ENCODE measurements around the gene COBL. TPM values are rescaled to one million over a fixed set of nuclear protein-coding genes. Genes with fewer than 3 reads are reported as not detected.

The COBL gene
- total RNA-seq, 1 experiment from 2014 or later: 7.6 TPM

- DNase-seq (ENCODE audit: low spot score): no peak
These were observed 192.3 kb downstream of the COBL start for GRCh38 chr7:51124321-51124720.

DNA sequence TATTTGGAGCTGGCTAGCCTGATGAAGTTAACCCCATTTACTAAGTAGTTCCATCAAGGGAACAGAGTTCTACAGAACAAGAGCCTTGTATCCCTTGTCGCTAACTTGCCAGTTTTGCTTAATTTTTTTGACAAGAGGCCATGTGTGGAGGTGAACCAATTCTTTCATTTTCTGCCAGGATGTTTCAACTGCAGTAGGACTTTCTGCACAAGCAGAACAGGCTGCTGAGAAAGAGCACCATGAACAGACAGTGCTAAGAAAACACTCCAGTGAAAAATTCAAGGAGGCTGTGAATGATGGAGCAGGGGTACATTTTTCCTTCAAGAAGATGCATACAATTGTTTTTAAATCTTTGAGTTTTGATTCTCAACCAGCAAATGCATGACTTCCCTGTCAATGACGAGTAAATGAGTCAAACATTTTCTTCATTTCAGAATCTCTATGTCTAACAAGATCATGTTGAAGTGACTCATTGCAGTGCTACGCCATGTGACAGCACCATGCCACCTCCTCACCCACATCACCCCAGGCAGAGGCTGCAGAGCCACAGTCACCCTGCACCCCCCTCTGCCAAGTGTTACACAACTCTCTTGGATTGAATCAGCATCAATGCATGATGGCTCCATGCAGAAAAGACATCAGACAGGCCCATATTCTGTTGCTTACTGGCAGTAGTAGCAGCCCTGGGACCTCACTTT is 193.1 kb downstream of the COBL start:
- DNase-seq (ENCODE audit: low spot score): peak; percentile 44

- DNase-seq (ENCODE audit: low spot score): no peak
These were observed 194.6 kb downstream of the COBL start for GRCh38 chr7:51121931-51122425.

DNA sequence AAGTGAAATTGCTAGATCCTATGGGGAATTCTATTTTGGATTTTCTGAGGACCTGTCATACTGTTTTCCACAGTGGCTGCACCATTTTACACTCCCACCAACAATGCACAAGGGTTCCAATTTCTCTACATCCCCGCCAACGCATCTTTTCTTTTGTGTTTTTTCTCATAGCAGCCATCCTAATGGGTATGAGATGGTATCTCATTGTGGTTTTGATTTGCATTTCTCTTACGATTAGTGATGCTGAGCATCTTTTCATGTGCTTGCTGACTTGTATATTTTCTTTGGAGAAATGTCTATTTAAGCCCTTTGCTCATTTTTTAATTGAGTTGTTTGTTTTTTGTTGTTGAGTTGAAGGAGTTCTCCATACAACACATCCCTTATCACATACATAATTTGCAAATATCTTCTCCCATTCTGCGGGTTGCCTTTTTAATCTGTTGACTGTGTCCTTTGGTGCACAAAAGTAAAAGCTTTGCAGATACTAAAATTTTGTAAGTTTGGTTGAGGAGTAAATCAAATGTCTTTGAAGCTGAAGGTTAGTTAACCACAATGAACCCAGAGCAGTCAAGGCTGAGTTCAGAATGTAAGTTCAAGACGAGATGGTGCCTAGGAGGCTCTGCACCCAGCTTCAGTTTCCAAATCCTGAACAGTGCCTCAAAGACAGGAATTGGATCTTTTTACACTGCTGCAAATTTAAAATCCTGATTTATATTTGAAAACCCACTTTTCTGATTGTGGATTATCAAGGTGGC is 195.4 kb downstream of the COBL start:
- no peak for DNase-seq (ENCODE audit: low spot score)

DNA sequence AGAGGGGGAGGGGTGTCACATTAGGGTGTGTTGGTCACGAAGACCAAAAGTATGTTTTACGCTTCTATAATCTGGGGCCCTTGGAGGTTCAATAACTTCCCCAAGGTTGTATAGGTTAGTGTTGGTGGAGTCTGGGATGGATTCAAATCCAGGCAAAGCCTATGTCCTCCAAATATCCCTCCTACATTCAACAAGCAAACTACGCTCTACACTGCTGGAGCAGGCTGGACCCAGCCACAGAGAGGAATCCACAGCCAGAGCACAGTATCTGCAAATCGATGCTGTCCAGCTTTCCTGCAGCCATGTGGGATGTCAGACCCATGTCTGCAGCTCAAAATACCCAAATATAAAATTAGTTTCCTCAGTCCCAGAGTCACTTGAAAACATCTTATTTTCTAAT is 198.0 kb downstream of the COBL start:
- no peak for DNase-seq (ENCODE audit: low spot score)

- no peak for DNase-seq (ENCODE audit: low spot score)
These were observed 202.1 kb downstream of the COBL start for GRCh38 chr7:51114501-51114900.

DNA sequence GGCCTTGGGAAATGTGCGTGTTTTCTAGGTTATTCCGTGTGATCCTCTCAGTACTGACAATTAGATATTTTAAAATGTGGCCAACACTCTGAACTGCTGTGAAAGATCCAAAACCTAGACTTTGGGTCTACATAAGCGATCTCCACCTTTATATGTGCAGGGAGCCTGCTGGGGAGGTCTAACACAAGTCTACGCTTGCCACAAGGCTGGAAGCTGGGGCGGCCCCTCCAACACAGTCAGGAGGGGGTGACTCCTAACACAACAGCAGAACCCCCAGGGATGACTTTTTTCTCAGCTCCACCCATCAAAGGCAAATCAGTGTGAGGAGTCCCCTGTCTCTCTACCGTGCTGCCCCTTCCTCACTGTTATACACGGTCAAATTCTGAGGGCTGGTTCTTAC is 202.6 kb downstream of the COBL start:
- DNase-seq (ENCODE audit: low spot score): no peak

- no peak for DNase-seq (ENCODE audit: low spot score)
These were observed 203.0 kb downstream of the COBL start for GRCh38 chr7:51113560-51113959.

DNA sequence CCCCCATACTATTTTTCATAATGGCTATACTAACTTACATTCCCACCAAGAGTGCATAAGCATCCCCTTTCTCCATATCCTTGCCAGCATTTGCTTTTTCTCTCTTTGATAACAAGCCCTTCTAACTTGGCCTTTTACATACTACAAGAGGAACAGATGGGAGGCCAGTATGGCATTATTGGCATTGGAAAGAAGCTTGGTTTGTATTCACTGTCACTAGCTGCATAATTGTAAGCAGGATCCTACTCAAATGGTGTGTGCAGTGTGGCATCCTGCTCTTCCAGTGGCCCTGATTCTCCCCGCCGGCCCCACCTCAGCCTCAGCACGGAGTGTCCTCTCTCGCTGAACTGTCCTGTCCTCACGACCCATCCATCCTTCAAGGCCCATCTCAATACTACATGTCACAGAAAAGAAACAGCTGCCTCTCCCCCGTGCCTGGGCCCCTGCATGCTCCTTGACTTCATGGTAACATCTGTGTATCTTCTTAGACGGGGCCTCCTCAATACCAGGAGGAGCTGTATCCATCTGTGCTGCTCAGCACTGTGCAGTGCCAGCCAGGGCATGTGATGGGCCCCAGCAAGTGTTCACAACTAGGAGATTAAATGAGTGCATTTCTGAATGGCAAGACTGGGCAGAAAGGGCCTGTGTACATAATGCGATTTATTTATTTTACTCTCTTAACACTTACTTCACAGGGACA is 205.2 kb downstream of the COBL start:
- DNase-seq (ENCODE audit: low spot score): no peak

GRCh38 chr7:51108134-51108533 is 208.5 kb downstream of the COBL start:
- DNase-seq (ENCODE audit: low spot score): no peak

- no peak for DNase-seq (ENCODE audit: low spot score)
These were observed 212.3 kb downstream of the COBL start for GRCh38 chr7:51104278-51104677.

GRCh38 chr7:51103718-51104117 is 212.9 kb downstream of the COBL start:
- DNase-seq (ENCODE audit: low spot score): no peak

GRCh38 chr7:51102828-51103227 is 213.8 kb downstream of the COBL start:
- no peak for DNase-seq (ENCODE audit: low spot score)

- DNase-seq (ENCODE audit: low spot score): no peak
These were observed 215.4 kb downstream of the COBL start for GRCh38 chr7:51101111-51101757.

DNA sequence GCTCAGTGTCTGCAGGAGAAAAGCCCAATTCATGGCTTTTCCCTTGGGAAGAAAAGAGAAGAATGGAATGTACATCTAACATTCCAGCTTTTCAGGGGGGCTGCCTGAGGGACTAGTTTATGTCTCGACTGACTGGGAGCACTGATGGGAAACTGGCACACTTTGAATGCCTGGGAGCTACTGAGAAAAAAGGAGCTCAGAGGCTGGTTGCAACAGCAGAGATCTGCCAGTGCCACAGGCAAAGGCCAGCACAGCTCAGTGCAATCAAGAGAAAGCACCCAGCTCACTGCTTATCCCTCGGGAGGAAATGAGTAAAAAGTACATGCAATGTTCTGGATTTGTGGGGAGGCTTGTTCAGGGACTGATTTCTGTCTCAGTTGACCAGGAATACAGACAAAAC is 226.2 kb downstream of the COBL start:
- DNase-seq (ENCODE audit: low spot score): no peak

DNA sequence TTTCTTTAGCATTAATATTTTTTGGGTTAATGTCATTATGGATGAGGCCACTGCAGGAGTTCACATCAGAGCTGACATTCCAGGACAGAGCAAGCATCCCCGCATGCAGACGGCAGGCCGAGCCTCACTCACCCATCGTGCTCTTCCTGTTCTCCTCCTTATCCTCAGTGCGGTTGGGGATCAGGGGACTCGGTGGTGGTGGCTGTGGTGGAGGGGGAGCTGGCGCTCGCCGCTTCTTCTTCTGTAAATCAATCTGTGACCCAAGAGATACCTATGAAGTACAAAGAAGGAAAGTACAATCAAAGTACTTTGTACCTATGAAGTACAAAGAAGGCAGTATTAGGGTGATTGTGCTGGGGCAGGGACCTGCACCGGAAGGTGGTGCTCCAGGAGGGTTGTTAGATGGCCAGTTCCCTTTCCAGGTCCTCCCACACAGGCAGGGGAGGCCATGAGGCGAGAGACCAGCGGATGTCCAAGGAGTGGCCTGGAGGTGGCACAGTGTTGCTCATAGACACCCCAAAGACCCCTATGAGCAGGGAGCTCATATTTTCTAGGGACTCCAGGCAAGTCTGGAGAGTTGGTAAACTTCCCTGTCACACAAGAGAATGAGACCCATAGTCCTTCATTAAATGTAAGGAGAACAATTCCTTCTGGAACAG is 231.4 kb downstream of the COBL start:
- DNase-seq (ENCODE audit: low spot score): no peak

- no peak for DNase-seq (ENCODE audit: low spot score)
These were observed 232.5 kb downstream of the COBL start for GRCh38 chr7:51084121-51084520.

DNA sequence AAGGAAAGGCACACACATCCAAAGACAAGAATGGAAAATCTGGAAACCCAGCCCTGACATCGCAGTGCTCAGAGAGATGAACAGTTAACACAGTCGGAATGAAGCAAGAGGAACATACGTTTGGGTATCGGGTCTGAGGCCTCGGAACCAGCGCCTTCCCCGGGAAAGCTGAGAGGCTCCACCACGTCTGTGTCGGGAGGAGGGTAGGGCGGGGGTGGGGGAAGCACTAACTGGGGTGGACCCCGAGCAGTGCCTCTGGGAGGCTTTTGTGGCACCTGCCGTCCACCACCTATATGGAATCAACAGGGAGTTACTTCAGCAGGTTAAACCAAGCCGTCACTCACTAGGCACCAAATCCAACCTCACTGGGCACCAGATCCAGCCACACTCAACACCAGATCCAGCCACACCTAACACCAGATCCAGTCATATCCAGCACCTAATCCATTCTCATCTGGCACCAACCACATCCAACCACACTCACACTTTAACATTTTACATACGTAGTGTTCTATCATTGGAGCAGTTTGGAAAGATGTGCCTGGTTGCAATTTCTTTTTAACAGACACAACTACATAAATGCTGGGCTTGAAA is 233.6 kb downstream of the COBL start:
- no peak for DNase-seq (ENCODE audit: low spot score)

DNA sequence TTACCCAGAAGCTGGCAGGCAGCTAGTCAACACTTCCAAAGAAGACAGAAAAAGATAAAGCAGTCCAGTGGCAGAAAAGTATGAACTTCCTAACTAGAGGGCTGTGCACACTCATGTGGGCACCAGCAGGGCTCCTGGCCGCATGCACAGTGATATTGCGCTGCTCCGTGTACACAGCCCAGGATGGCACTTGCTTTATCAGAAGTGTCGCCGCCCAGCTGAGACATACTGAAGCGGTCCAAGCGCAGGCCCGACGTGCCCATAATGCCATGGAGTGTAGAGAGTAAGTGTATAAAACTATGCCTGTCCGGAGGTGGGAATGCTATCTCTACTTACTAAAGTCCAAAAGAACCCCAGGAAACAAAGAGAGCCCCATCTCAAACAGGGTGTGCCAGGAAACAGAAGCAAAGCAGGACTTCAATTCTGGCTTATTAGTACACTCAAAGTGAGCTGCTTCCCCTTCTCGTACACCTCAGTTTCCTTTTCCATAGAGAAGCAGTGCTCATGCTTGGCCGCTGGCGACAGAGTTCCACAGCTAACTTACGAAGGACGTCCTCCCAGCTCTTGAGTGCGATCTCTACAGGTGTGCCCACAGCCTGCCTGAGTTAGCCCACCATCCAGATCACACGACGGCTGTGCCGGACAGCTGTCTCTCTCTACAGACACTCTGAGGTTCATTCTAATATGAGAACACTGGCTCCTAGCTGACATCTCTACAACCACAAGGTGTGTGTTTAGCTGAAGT is 234.3 kb downstream of the COBL start:
- no peak for DNase-seq (ENCODE audit: low spot score)

DNA sequence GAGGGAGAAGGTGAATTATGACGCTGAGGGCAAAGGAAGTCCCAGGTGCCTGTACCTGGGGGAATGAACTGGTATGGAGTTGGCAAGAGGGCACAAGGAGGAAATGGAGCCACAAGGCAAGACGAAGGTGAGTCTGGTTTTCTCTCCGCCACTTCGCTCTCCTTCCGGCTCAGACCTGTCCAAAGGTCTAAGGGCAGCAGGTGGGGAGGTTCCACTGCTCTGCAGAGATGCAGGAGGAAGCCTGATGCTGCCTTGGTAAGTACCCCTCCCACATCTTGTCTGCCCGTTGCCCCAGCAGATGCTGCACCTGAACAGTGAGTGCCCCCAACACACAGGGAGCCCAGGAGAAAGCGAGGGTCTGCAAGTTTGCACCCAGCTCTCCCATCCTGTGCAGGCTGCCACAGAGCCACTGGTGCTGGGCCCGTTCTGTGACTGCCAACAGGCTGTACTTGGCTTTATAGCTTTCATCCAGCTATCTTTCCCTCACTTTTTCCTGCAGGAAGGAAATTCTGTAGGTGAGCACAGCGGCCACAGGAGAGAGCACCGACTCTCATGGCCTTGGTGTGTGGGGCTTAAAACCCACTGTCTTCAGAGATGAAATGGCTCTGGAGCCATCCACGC is 235.2 kb downstream of the COBL start:
- DNase-seq (ENCODE audit: low spot score): no peak
